ENCODE measurements around the gene SBK3. TPM values are rescaled to one million over a fixed set of nuclear protein-coding genes. Genes with fewer than 3 reads are reported as not detected.

SBK3 gene
- total RNA-seq, 2 experiments from 2014 or later, result not detected

GRCh38 chr19:55542292-55542855 lies 3.0 kb downstream of the SBK3 start:
- no peaks in the 10 kb centered on the region for H3K36me3 Mint-ChIP-seq (ENCODE audit: low read depth)
- Histone ChIP-seq H3K27me3 (ENCODE audit: control insufficient read depth in 1 of 2, insufficient read depth in 2 of 2, low read length in 2 of 2) (peaks cover 8 to 11% of the 10 kb centered on the region in 2 experiments), H3K4me3 (ENCODE audit: low read length) (no peak overlapping the region), H3K27ac (ENCODE audit: low read depth in 1 of 2, low read length in 2 of 2) (no peak overlapping the region), H3K4me1 (ENCODE audit: insufficient read depth, low read length) (no peaks in the 10 kb centered on the region), H3K9me3 (ENCODE audit: control insufficient read depth in 1 of 2, insufficient read depth in 1 of 2, low read length in 2 of 2) (peaks cover 0 to 8% of the 10 kb centered on the region in 2 experiments), H3K36me3 (ENCODE audit: insufficient read depth, low read length) (no peaks in the 10 kb centered on the region)
- ChIA-PET POLR2A (no interaction called here), CTCF (no interaction called here)
- no peak for ATAC-seq (ENCODE audit: poor library complexity)
- H3K9me3 Mint-ChIP-seq, result no peaks in the 10 kb centered on the region
- no peak for TF ChIP-seq CTCF (IDR thresholded peaks at IDR 0.05)
- no peaks in the 10 kb centered on the region for H3K4me1 Mint-ChIP-seq (ENCODE audit: low read depth)
- intact Hi-C loops (cut with DNase I, micrococcal nuclease), result no loop called here
- no peak overlapping the region for H3K27ac Mint-ChIP-seq
- no peak overlapping the region for H3K4me3 Mint-ChIP-seq
- H3K27me3 Mint-ChIP-seq, result peaks cover 16% of the 10 kb centered on the region
- no peak for DNase-seq

GRCh38 chr19:55541091-55541490 lies 4.3 kb downstream of the SBK3 start:
- H3K27ac Mint-ChIP-seq, result no peak overlapping the region
- no peaks in the 10 kb centered on the region for H3K9me3 Mint-ChIP-seq
- H3K36me3 Mint-ChIP-seq (ENCODE audit: low read depth), result no peaks in the 10 kb centered on the region
- TF ChIP-seq CTCF (IDR thresholded peaks at IDR 0.05), result no peak
- intact Hi-C loops (cut with DNase I, micrococcal nuclease), result no loop called here
- Histone ChIP-seq H3K27ac (ENCODE audit: low read depth in 1 of 2, low read length in 2 of 2) (no peak overlapping the region), H3K9me3 (ENCODE audit: control insufficient read depth in 1 of 2, insufficient read depth in 1 of 2, low read length in 2 of 2) (peaks cover 0 to 4% of the 10 kb centered on the region in 2 experiments), H3K27me3 (ENCODE audit: control insufficient read depth in 1 of 2, insufficient read depth in 2 of 2, low read length in 2 of 2) (peaks cover 2 to 10% of the 10 kb centered on the region in 2 experiments), H3K36me3 (ENCODE audit: insufficient read depth, low read length) (no peaks in the 10 kb centered on the region), H3K4me1 (ENCODE audit: insufficient read depth, low read length) (no peaks in the 10 kb centered on the region), H3K4me3 (ENCODE audit: low read length) (no peak overlapping the region)
- ATAC-seq (ENCODE audit: poor library complexity) (no peak), DNase-seq (no peak)
- no peak overlapping the region for H3K4me3 Mint-ChIP-seq
- POLR2A ChIA-PET, result no interaction called here
- CTCF ChIA-PET, result no interaction called here
- H3K27me3 Mint-ChIP-seq, result peaks cover 13% of the 10 kb centered on the region
- no peaks in the 10 kb centered on the region for H3K4me1 Mint-ChIP-seq (ENCODE audit: low read depth)

GRCh38 chr19:55540619-55541018 lies 4.7 kb downstream of the SBK3 start:
- H3K9me3 Mint-ChIP-seq, result no peaks in the 10 kb centered on the region
- no peak overlapping the region for H3K4me3 Mint-ChIP-seq
- Histone ChIP-seq H3K4me3 (ENCODE audit: low read length) (no peak overlapping the region), H3K27ac (ENCODE audit: low read depth in 1 of 2, low read length in 2 of 2) (no peak overlapping the region), H3K9me3 (ENCODE audit: control insufficient read depth in 1 of 2, insufficient read depth in 1 of 2, low read length in 2 of 2) (peaks cover 0 to 4% of the 10 kb centered on the region in 2 experiments), H3K36me3 (ENCODE audit: insufficient read depth, low read length) (no peaks in the 10 kb centered on the region), H3K4me1 (ENCODE audit: insufficient read depth, low read length) (no peaks in the 10 kb centered on the region), H3K27me3 (ENCODE audit: control insufficient read depth in 1 of 2, insufficient read depth in 2 of 2, low read length in 2 of 2) (peaks cover 2 to 6% of the 10 kb centered on the region in 2 experiments)
- intact Hi-C loops (cut with DNase I, micrococcal nuclease), result no loop called here
- H3K4me1 Mint-ChIP-seq (ENCODE audit: low read depth), result no peaks in the 10 kb centered on the region
- CTCF ChIA-PET, result no interaction called here
- H3K36me3 Mint-ChIP-seq (ENCODE audit: low read depth), result no peaks in the 10 kb centered on the region
- H3K27ac Mint-ChIP-seq, result no peak overlapping the region
- DNase-seq (no peak), ATAC-seq (ENCODE audit: poor library complexity) (no peak)
- peaks cover 9% of the 10 kb centered on the region for H3K27me3 Mint-ChIP-seq
- TF ChIP-seq CTCF (IDR thresholded peaks at IDR 0.05), result no peak
- POLR2A ChIA-PET, result no interaction called here

Measured in CD4-positive, alpha-beta T cell (primary cell).